ENCODE measurements around the gene SERPINA4. TPM values are rescaled to one million over a fixed set of nuclear protein-coding genes. Genes with fewer than 3 reads are reported as not detected.

SERPINA4 gene
- total and polyA plus RNA-seq, 2 of the 8 experiments (the other 6 are each of a cell fraction or from before 2014, with no cell fraction given) = not detected

DNA sequence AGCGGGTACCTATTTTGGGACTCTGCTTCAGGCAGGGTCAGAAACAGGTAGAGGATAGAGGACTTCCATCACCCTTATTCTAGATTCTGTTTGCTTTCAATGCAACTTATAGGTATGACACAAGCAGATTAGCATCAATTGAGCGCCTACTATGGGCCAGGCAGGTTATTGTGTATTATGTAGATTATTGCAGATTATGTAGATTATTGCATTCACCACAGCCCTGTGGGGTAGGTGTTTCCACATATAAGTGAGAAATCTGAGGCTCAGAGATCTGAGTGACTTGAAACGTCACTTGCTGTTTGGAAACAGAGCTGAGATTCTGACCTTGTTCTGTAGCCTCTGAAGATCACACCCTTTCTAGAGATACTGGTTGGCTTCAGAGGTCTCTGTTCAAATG lies 25.7 kb upstream of the SERPINA4 start:
- H2AFZ ChIP-seq (ENCODE audit: low read length) = no peak overlapping the region
- H4K5ac ChIP-seq (ENCODE audit: insufficient read length, low read depth, low read length) = no peak overlapping the region
- TF ChIP-seq BCL11A (IDR thresholded peaks at IDR 0.05; ENCODE audit: low read depth in 2 of 2, low read length in 2 of 2) = no peak
- no peak for TF ChIP-seq KDM4A (IDR thresholded peaks at IDR 0.05; ENCODE audit: low read depth, low read length, severe bottlenecking)
- TF ChIP-seq, protein P1, sequence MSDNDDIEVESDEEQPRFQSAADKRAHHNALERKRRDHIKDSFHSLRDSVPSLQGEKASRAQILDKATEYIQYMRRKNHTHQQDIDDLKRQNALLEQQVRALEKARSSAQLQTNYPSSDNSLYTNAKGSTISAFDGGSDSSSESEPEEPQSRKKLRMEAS (IDR thresholded peaks at IDR 0.05) = no peak
- H2BK20ac ChIP-seq (ENCODE audit: low read length) = no peak overlapping the region
- H3K23me2 ChIP-seq (ENCODE audit: low read depth, low read length) = no peaks in the 10 kb centered on the region
- no peaks in the 10 kb centered on the region for H3K79me1 ChIP-seq (ENCODE audit: low read depth, low read length)
- H3K56ac ChIP-seq (replicated peaks; ENCODE audit: insufficient read length, low read depth, low read length) = no peak overlapping the region
- no peak overlapping the region for H2AK5ac ChIP-seq (ENCODE audit: low read depth, low read length)
- no peak overlapping the region for H3K14ac ChIP-seq (ENCODE audit: insufficient read length)
- H3K4me3 ChIP-seq (ENCODE audit: extremely low read depth in 1 of 4, insufficient read depth in 2 of 4, low read depth in 3 of 4, low read length in 4 of 4) = no peak overlapping the region
- no peaks in the 10 kb centered on the region for H4K20me1 ChIP-seq (replicated peaks in 1 of 2; ENCODE audit: control insufficient read depth in 1 of 2, insufficient read depth in 2 of 2, low read length in 2 of 2)
- DNase-seq (ENCODE audit: low read depth in 1 of 2, low spot score in 2 of 2) (no peak), FAIRE-seq (no peak)
- H3K27ac ChIP-seq (ENCODE audit: low read depth, low read length) = no peak overlapping the region
- POLR2A ChIA-PET (ENCODE audit: partially characterized antibody) = no interaction called here
- no peak overlapping the region for H2BK15ac ChIP-seq (ENCODE audit: low read length)
- CTCF ChIA-PET (ENCODE audit: partially characterized antibody) = interaction anchor here (0.8 to 2.3 kb wide), 8 partner anchors 9 to 179 kb away, joined by 3 to 8 read pairs (median 4); no protein-coding TSS in a partner anchor
- H4K91ac ChIP-seq (replicated peaks; ENCODE audit: insufficient read length, low read length) = no peak overlapping the region
- no peak overlapping the region for H3K9ac ChIP-seq (replicated peaks in 1 of 4; ENCODE audit: extremely low read depth in 1 of 4, low read depth in 3 of 4, low read length in 3 of 4)
- no peaks in the 10 kb centered on the region for H3K9me3 ChIP-seq (ENCODE audit: insufficient read depth in 2 of 2, low read depth in 1 of 2, low read length in 1 of 2)
- peaks cover 0 to 2% (median 0%) of the 10 kb centered on the region in 4 experiments; a peak in 2 of 7 replicates for H3K4me1 ChIP-seq (replicated peaks in 1 of 4; ENCODE audit: control insufficient read depth in 3 of 4, insufficient read depth in 4 of 4, low read length in 3 of 4)
- no peak overlapping the region for H2BK5ac ChIP-seq (ENCODE audit: low read depth, low read length)
- H3K27me3 ChIP-seq (replicated peaks in 1 of 4; ENCODE audit: control insufficient read depth in 3 of 4, extremely low read depth in 1 of 4, insufficient read depth in 3 of 4, low read length in 3 of 4) = peaks cover 0 to 3% (median 0%) of the 10 kb centered on the region in 4 experiments; a peak in 1 of 7 replicates
- H2BK120ac ChIP-seq (replicated peaks; ENCODE audit: low read depth, low read length) = no peak overlapping the region
- H2BK12ac ChIP-seq (ENCODE audit: low read depth, low read length) = no peak overlapping the region
- no peaks in the 10 kb centered on the region for H3K79me2 ChIP-seq (ENCODE audit: control insufficient read depth in 1 of 2, insufficient read depth in 2 of 2, low read length in 2 of 2)
- H3K36me3 ChIP-seq (ENCODE audit: control insufficient read depth in 2 of 4, insufficient read depth in 4 of 4, low read length in 3 of 4) = no peaks in the 10 kb centered on the region
- no peak overlapping the region for H3K23ac ChIP-seq (ENCODE audit: insufficient read length)
- H4K8ac ChIP-seq (ENCODE audit: extremely low read depth, insufficient read depth, low read length) = no peak overlapping the region; the same call in 1 of the 2 replicates
- WGBS, 2 experiments (ENCODE audit: extremely low coverage in 1 of 2, insufficient coverage in 1 of 2, insufficient read length in 1 of 2, insufficient replicate concordance in 2 of 2, low coverage in 1 of 2, low lambda C conversion rate in 2 of 2, missing lambda C conversion rate in 1 of 2) = 91% methylated on average over 3 of the region's 3 CpGs; no CpG with 5 or more reads in 1 of the 2 experiments
- no peak overlapping the region for H3K4me2 ChIP-seq (ENCODE audit: insufficient read depth in 1 of 2, low read depth in 2 of 2, low read length in 2 of 2)
- H3K18ac ChIP-seq (ENCODE audit: extremely low read depth, low read length) = no peak overlapping the region
- no peak overlapping the region for H3K4ac ChIP-seq (replicated peaks; ENCODE audit: insufficient read length, low read depth, low read length)

Measured in H1 (cell line).